HG02763 (cell line): ENCODE data around the gene PDE11A.

ENCODE experiments used
- ATAC-seq: cut with Tn5 transposase; IDR thresholded peaks from one replicate; pipeline ENCODE4 v1.9.1; 2021; ENCODE audit warnings: mild to moderate bottlenecking, moderate library complexity; ENCODE audit not compliant: unreplicated experiment

Gene PDE11A

DNA sequence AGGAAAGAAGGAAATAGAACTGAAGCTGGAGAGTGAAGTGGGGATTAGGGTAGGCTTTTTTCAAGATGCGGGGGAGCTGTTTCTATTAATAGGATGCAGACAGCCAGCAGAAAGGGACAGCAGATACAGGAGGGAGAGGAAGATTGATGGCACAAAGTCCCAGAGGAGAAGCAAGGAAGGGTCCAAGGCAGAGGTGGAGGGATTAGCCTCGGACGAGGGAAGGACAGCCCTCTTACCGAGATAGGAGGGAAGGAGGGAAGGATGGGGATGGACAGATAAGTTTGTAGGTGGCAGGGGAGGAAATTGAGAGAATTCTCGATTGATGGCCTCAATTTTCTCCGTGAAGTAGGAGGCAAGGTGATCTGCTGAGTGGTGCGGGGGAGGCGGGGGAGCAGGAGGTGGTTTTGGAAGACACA lies 362.6 kb downstream of the PDE11A start:
- ATAC-seq: no peak

DNA sequence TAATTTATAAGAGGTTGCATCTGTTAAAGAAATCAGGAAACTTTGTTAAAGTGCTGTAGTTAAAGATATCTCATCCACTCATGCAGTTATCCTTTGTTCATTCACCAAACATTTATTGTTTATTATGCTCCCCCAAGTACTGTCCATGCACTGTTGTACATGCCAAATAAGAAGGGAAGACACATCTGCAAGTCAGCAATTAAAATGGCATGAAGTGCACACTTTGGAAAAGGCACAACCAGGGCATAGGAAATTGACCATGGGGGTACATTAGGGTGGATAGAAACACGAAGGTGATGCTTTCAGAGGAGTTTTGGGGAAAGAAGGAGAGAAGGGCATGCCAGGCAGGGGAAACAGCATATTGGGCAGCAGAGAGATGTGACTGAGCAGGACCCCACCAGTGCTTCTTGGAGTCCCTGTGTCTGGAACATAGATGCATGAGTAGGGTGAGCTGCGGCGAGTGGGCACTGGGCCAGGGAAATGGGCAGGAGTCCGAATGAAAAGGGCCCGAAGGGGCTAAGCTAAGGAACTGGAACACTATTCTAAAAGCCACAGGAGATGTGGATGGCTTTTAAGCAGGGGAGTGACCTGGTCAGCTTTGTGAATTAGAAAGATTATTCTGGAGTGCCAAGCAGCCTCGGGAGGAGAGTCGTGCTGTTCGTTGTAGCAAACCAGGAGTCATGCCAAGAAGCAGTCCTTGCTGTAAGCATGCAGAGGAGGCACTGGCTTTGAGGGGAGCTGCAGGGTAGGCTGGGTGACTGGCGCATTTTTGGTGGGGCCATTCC lies 363.7 kb downstream of the PDE11A start:
- no peak for ATAC-seq

DNA sequence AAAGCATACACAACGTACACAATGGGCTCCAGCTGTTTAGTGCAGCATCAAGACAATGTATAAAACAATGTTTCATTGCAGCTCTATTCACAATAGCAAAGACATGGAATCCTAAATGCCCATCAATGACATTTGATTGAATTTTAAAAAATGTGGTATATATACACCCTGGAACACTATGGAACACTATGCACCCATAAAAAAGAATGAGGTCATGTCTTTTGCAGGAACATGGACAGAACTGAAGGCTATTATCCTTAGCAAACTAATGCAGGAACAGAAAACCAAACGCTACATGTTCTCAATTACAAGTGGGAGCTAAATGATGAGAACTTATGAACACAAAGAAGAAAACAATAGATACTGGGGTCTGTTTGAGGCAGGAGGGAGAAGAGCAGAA lies 364.5 kb downstream of the PDE11A start:
- no peak for ATAC-seq

DNA sequence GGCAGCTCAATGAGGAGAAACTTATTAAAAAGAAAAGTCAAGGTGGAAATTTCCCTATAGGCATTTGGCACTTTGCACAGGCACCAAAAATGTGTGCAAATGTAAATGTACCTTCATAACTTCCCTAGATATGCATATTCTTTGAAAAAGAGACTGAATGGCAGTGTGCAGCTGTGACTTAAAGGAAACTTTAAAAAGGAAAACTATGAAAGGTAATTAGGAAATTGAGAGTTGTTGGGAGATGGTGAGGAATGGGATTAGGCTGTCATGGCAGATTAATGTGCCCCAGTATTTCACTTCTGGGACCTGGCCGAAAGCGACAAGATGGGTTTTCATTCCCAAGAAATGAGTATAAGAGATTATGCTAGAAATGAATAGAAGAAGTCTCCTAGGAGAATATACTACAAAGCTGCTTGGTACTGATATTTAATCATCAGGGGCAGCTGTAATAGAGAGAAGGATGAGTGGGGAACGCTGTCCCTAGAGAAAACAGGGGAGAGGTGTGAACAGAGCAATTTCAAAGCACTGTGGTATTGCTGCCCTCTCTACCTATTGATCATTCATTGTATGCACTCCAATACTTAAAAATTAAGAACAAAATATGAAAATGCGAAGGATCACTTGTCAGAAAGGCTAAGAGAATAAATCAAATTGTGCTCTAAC lies 366.9 kb downstream of the PDE11A start:
- ATAC-seq: no peak

DNA sequence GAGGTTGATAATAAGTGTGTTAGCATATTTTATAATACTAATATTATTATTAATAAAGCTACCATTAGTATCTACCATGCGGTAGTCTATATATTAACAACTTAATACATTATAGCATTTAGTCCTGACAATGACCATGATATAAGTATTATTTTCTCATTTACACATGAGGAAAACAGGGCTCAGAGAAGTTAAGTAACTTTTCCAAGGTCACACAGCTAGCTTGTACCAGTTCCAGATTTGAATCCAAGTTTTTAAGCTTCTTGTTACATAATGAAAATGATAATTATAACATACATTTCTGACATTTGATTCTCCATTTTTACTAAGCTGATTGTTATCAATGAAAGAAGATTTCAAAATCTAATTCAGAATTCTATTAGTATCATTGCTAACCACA lies 369.4 kb downstream of the PDE11A start:
- ATAC-seq: no peak

DNA sequence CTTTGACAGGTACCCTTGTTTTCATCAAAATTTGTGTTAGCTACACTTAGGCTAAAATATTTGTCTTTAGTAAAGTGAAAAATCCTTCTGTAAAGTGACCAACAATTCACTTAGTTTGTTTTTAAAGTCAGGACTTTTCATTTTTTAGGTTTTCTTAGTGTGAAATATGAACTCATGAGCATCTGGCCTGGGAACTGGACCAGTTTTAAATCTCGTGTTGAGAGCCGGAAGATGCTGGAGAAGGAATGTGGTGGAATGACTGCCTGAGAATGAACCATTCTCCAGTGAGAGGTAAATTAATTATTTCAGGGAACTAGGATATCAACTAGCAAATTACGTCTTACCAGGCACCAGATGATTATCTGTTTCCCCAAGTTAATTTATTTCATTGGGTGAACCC lies 374.3 kb downstream of the PDE11A start:
- ATAC-seq: no peak

DNA sequence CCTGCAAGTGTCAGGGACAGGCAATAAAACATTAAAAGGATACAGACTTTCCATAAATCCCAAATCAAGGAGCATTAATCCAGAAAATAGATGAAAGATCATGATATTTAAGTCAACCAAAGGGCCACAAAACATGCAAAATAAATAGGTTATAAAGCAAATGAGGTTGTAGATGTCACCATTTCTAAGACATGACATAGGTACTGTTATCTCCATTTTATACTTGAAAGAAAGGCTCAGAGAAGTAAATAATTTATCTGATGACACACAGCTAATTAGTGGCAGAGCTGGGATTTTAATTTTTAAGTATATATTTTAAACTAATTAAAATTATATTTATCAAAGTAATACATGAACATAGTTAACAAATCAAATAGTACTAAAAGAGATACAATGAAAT lies 378.2 kb downstream of the PDE11A start:
- no peak for ATAC-seq

DNA sequence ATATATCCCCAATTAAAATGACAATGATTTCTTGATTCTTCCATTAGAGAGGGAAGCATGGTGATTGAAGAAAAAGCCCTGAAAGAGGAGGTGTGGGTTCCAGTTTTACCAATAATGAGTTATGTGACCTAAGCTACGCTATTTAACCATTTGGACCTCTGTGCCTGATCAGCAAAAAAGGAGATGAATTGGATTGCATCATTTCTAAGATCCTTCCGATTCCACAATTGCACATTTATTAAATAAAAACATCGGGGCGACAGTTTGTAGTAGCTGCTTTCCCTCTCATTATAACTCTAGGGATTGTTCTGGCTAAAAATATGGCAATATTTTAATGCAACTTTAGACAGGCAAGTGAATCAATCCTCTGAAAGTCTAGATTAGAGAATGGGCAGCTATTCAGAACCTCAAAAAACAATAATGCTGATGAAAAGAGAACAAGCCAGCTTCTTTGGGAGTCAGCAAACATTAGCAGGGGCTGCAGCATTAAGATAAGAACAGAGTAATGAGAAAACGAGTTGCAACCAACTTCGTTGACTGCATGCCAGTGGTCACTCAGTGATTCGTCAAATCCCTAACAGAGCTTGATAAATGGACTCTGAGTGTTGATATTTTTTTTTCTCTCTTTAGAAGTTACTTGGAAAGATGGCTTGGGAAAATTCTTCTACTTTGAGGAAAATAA lies 378.8 kb downstream of the PDE11A start:
- ATAC-seq: no peak

DNA sequence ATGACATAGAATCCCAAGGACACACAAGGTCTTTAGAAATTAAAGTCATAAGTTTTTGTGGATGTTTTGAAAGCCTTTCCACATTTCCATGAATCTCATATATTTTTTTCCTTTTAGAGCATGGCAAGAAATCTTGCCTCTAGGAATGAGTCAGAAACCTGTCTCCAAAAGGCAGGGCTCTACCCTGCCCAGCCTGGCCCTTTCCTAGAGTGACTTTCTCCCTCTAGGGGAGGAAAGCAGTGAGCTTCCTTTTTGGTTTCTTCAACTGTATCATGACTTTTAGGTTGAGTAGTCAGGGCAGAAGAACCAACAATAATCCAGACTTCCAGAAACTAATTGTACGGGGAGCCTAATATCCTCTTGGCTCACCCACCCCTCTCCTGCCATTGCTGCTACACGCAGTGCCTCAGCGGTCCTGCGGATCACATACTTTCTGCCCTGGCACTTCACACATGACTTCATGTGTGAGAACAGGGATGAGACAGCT lies 379.8 kb downstream of the PDE11A start:
- ATAC-seq: no peak

DNA sequence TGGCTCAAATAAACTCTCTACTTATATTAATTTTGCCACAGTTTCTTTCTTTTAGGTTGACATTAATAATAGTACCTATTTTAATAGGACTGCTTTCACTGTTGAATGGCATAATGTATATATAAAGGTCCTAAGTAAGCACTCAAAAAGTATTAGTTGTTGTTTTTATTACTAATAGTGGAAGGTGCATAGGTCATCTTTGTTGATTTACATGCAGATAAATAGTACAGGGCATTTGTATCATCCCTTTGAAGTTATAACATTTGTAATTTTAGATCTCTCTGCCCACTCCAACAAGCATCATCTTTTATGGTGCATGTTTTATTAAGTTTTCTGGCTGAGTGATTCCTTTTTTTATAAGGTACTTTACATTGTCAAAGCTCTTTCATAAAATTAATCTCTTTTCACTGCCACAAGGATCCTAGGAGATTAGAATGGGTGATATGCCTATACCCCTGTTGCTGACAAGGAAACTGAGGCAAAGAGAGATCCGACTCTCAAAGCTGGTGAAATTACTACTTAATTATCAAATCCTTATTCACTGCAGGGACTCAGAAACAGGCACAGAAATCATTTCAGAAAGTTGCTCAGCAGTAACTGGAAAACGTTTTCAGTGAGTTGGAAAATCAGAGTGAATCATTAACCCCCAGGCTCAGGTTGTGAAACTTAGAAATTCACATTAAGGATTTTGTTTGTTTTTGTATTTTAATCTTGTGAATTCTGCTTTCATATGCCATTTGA lies 380.4 kb downstream of the PDE11A start:
- ATAC-seq: no peak

DNA sequence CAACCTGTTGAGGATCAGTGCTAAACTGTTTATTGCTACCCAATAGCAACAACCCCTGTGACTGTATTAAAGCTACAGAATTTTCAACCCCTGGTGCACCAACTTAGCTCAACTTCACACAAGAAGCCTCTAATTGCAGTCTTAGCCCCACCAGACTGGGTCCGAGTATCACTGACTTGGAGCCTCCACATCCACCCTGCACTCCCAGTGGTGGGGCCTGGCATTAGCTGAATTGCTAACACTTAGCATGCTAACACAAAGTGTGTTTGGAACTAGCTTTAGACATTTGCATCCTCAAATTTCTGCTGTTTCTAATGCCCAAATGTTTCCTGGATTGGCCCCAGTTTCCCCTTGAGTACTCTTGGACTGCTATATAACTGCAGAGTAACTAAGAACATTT lies 381.4 kb downstream of the PDE11A start:
- no peak for ATAC-seq

DNA sequence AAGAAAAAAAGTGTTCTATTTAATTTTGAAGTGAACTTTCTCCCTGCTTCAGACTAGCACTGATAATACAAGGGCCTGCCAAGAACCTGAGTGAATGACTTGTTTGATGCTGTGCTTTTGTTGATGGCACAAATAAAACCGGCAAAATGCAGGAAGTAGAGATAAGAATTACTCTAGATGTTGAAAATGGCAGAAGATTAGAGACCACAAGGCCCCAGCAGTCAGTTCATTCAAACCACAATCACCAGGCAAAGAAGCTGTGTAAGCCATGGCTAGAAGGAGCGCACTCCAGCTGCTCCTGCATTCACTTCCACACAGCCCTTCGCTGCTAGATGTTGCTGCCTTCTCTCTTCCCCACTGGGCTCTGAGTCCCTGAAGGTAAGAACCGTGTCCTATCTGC lies 383.0 kb downstream of the PDE11A start:
- no peak for ATAC-seq

DNA sequence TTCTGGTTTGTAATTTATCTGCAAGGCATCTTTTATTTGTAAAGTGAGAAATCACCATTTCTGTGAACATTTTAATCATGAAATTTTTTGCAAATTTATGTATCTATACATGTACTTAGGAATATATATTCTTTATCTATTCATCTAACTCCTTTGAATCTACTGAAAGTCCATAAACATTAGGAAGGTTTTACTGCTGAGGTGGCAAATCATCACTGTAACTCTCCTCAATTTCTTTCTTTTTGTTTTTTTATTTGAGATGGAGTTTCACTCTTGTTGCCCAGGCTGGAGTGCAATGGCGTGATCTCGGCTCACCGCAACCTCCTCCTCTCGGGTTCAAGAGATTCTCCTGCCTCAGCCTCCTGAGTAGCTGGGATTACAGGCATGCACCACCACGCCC lies 383.7 kb downstream of the PDE11A start:
- ATAC-seq: no peak

DNA sequence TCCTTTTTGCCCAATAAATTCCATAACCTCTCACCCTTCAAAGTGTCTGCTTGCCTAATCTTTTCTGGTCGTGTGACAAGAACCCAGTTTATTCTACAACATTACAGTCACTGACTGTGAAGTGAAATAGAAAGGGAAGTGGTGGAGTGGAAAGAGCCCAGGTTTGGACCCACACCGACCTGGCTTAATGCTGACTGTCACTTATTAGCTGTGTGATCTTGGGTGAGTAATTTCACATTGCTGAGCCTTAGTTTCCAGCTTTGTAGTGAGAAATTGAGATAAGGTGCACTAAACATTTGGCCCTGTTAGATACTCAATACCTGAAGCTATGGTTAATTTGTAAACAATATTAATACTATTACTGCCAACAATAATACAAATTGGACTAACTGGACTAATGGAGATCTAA lies 388.9 kb downstream of the PDE11A start:
- no peak for ATAC-seq

DNA sequence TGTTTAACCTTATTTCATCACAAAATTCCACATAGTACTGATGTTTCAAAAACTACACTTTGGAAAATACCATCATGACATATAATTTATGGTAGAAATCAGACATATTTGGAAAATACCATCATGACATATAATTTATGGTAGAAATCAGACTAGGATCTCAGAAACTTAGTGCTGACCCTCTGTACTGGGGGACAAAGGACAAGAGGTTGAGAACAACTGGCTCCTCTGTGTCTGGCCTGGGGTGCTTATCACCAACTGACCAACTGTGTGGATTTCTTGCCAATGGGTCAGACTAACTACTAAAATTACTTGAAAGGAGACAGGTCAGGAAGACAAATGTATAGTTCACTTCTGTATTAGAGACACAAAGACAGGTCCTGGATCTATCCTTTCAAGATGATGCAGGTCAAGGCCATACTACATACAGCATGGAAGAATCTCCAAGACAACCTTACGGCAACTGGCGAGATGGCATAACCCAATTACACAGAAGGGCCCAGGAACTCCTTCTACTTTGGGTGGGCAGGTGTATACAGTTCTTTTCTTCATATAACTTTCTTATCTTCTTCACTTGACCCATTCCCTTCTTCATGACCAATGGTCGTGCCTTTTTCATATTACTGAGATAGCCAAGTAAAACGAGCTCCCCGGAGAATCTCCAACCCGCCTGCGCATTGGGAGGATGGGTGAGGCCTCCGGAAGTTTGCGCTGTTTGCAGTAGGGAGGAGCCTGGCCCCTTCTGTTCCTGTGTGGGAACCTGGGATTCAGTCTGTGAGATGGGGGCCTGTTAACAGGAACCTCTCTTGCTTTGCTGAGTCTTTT lies 389.5 kb downstream of the PDE11A start:
- ATAC-seq: no peak

DNA sequence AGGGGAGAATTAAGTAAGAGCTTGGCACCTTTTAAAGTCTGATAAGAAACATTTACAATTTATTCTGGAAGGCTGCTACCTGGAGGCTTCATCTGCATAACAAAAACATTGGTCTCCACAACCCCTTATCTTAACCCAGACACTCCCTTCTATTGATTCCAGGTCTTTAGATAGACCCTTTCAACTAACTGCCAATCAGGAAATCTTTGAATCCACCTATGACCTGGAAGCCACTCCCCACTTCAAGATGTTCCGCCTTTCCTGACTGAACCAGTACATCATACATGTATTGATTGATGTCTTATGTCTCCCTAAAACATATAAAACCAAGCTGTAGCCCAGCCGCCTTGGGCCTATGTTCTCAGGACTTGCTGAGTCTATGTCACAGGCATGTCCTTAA lies 390.6 kb downstream of the PDE11A start:
- no peak for ATAC-seq

DNA sequence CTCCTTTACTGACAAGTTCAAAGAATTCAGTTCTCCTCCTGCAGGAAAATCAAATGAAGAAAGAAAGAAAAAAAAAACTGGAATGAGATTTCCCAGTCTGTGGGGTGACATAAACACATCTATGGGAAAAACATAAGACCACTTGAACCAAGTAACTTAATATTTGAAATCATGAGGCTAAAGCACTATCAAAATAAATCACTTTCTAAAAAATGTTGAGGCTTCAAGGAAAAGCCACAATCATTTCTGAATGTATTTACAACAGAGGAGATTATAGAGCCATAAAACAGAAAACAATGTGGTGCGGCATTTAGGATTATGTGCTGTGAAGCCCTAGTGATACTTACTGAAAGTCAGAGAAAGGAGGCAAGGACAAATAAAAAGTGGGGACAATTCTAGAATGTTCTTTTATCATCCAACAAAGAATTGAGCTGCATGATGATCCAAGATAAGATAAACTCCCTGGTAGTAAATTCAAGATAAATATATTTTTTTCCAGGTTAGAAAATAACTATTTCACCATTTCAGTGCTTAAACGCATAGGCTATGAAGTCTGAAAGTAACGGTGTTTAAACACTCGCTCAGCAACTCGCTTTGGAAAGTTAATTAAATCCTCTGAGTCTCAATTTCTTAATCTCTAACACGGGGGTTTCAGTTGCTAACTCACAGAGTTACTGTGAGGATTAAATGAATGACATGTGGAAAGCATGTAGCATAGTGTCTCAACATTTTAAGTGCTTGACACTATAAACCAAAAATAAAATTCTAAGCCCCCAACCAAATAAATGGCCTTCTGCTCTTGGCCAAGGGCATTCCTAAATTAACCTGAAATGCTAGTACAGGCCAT lies 391.5 kb downstream of the PDE11A start:
- ATAC-seq: no peak

DNA sequence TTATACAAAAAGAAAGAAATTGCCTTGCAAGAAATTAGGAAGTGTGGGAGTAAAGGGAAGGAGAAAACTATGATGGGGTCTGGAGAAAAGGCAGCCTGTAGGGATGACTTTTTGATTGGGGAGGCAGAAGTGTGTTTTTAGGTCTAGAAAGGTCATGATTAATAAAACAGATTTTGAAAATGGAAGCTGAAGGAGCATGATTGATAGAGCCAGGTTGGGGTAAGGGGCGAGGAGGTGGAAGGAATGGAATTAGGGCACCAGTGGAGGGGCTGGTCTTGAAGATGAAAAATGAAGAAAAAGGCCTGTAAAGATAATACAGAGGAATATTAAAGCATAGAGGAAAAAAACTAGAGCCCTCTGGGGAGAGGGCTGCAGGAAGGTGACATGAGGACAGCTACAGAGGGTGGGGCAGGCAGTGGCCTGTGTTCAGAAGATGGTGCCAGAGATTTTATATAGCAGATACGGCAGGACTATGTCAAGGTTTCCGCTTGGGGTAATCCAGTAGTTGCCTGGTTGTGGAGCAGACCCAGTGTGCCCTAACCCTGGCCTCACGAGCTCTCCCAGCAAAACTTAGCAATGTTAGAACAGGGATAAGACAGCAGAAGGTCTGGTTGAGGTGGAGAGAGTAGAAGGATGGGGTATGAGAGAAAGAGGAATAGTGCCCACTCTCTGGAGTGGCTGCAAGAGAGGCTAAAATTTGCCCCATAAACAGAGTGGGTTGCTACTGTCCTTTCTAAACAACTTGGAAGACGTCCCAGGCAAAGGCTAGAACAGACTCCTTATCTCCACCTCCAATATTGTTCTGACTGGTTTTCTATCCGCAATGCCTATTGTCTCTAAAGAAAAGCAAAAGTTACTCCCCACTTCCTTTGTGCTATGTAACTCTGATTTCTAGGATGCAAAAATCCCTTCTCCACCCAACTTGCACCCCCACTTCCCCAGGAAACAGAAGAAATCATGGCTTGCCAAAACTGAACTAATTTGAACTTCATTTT lies 392.7 kb downstream of the PDE11A start:
- ATAC-seq: no peak
